CD1c-positive myeloid dendritic cell (primary cell): ENCODE measurements around the gene BTBD17.
"Not testable (repeated sequence)": the region's sequence is repeated elsewhere in the genome, so short reads cannot be mapped to it uniquely, and the experiment has no call there.

Source experiments
- DNase-seq: peaks from one replicate; pipeline ENCODE4 v3.0.0-alpha.2; 2016; ENCODE audit errors: extremely low spot score

The BTBD17 gene

GRCh38 chr17:74361230-74362068 is at the start of gene BTBD17:
BTBD17 (minus strand) TSS chr17:74361868; CDS start chr17:74361819, 49 bp downstream.
- DNase-seq = peak; percentile 33

GRCh38 chr17:74410001-74410443 is 48.4 kb upstream of the BTBD17 start:
- DNase-seq = no peak

GRCh38 chr17:74408815-74409214 is 47.1 kb upstream of the BTBD17 start:
- DNase-seq = no peak

GRCh38 chr17:74408262-74408661 is 46.6 kb upstream of the BTBD17 start:
- no peak for DNase-seq

GRCh38 chr17:74407384-74407783 is 45.7 kb upstream of the BTBD17 start:
- DNase-seq = no peak

GRCh38 chr17:74405311-74405710 is 43.6 kb upstream of the BTBD17 start:
- not testable (repeated sequence) for DNase-seq

GRCh38 chr17:74404789-74405188 is 43.1 kb upstream of the BTBD17 start:
- no peak for DNase-seq

GRCh38 chr17:74404218-74404617 is 42.5 kb upstream of the BTBD17 start:
- no peak for DNase-seq

- DNase-seq = no peak
Observed at GRCh38 chr17:74403512-74404137, 42.0 kb upstream of the BTBD17 start.

GRCh38 chr17:74402048-74402447 is 40.4 kb upstream of the BTBD17 start:
- no peak for DNase-seq

GRCh38 chr17:74396567-74396966 is 34.9 kb upstream of the BTBD17 start:
- no peak for DNase-seq

GRCh38 chr17:74394977-74395376 is 33.3 kb upstream of the BTBD17 start:
- DNase-seq = no peak

- no peak for DNase-seq
Observed at GRCh38 chr17:74394275-74394950, 32.7 kb upstream of the BTBD17 start.

GRCh38 chr17:74393346-74393942 is 31.8 kb upstream of the BTBD17 start:
- DNase-seq = no peak

GRCh38 chr17:74392848-74393247 is 31.2 kb upstream of the BTBD17 start:
- DNase-seq = no peak

- DNase-seq = peak; percentile 49
Observed at GRCh38 chr17:74391771-74392170, 30.1 kb upstream of the BTBD17 start.

- no peak for DNase-seq
Observed at GRCh38 chr17:74390680-74391653, 29.3 kb upstream of the BTBD17 start.

- no peak for DNase-seq
Observed at GRCh38 chr17:74389937-74390679, 28.4 kb upstream of the BTBD17 start.

GRCh38 chr17:74389084-74389753 is 27.6 kb upstream of the BTBD17 start:
- DNase-seq = no peak
